ENCODE data around the gene IL36G.

- TF ChIP-seq POLR2A (IDR thresholded peaks at IDR 0.05; ENCODE audit: low read depth, low read length) (no peak), TAF1 (IDR thresholded peaks at IDR 0.05; ENCODE audit: low read depth, low read length) (no peak), POLR2AphosphoS5 (IDR thresholded peaks at IDR 0.05; ENCODE audit: low read depth, low read length) (no peak), PAX5 (IDR thresholded peaks at IDR 0.05; ENCODE audit: insufficient read depth, low read length, severe bottlenecking) (no peak), SPI1 (IDR thresholded peaks at IDR 0.05; ENCODE audit: low read depth, low read length) (no peak), POU2F2 (IDR thresholded peaks at IDR 0.05; ENCODE audit: low read depth, low read length) (no peak)
These were observed 19.3 kb downstream of the IL36G start for GRCh38 chr2:112997151-112997550.
